Neuronal stem cell (in vitro differentiated cells): Measurements from ENCODE around the gene CKAP5.

Experiments
- DNase-seq: peaks from one replicate; pipeline ENCODE4 v3.0.0-alpha.2; 2013; ENCODE audit warnings: low spot score
- H2AFZ ChIP-seq: one replicate; pipeline ENCODE4 v1.6.1; 2013; ENCODE audit warnings: mild to moderate bottlenecking, low read length, inconsistent platforms
- H2AK5ac ChIP-seq: 2 replicates; pipeline ENCODE4 v1.6.1; 2013; ENCODE audit warnings: low read depth, mild to moderate bottlenecking, inconsistent platforms, low read length, moderate library complexity, mixed read lengths
- H2BK120ac ChIP-seq: 2 replicates; pipeline ENCODE4 v1.6.1; 2013; ENCODE audit warnings: low read depth, mild to moderate bottlenecking, inconsistent platforms, low read length, moderate library complexity, mixed read lengths
- H2BK12ac ChIP-seq: one replicate; pipeline ENCODE4 v1.6.1; 2013; ENCODE audit warnings: low read length, inconsistent platforms
- H2BK15ac ChIP-seq: 2 replicates; pipeline ENCODE4 v1.6.1; 2013; ENCODE audit warnings: mild to moderate bottlenecking, low read length, inconsistent platforms, mixed read lengths
- H2BK5ac ChIP-seq: one replicate; pipeline ENCODE4 v1.6.1; 2013; ENCODE audit warnings: inconsistent platforms, mild to moderate bottlenecking, low read length, moderate library complexity
- H3K14ac ChIP-seq: one replicate; pipeline ENCODE4 v1.6.1; 2013; ENCODE audit warnings: low read length, inconsistent platforms
- H3K18ac ChIP-seq: 2 replicates; pipeline ENCODE4 v1.6.1; 2013; ENCODE audit warnings: low read length, inconsistent platforms
- H3K23ac ChIP-seq: 2 replicates; pipeline ENCODE4 v1.6.1; 2013; ENCODE audit warnings: low read depth, mild to moderate bottlenecking, mixed read lengths, low read length, inconsistent platforms; ENCODE audit not compliant: poor library complexity
- H3K27ac ChIP-seq: replicated peaks from 3 replicates; pipeline ENCODE4 v1.5.1; 2013; ENCODE audit warnings: low read length, inconsistent platforms
- H3K27me3 ChIP-seq, 3 experiments: 2 replicates each; pipeline ENCODE4 v1.6.1; 2013; ENCODE audit warnings: low read length in 3 of 3, mild to moderate bottlenecking in 2 of 3, inconsistent platforms in 1 of 3, low read depth in 1 of 3, mixed read lengths in 1 of 3, moderate library complexity in 1 of 3; ENCODE audit not compliant: control insufficient read depth in 3 of 3, insufficient read depth in 3 of 3
- H3K36me3 ChIP-seq, 2 donors: replicated peaks in 1 of 2; 2 replicates each; pipeline ENCODE4 v1.6.1; 2013; ENCODE audit warnings: low read length in 2 of 2; ENCODE audit not compliant: control insufficient read depth in 2 of 2, insufficient read depth in 2 of 2
- H3K4ac ChIP-seq: 2 replicates; pipeline ENCODE4 v1.6.1; 2013; ENCODE audit warnings: inconsistent platforms, mild to moderate bottlenecking, low read length, moderate library complexity
- H3K4me1 ChIP-seq, 2 donors: 1 replicate in 1 of 2; 2 replicates in 1 of 2; pipeline ENCODE4 v1.6.1; 2013; ENCODE audit warnings: low read length in 2 of 2, low read depth in 1 of 2; ENCODE audit not compliant: control insufficient read depth in 2 of 2, insufficient read depth in 1 of 2
- H3K4me2 ChIP-seq: one replicate; pipeline ENCODE4 v1.6.1; 2013; ENCODE audit warnings: mild to moderate bottlenecking, low read length, inconsistent platforms; ENCODE audit not compliant: insufficient read depth, poor library complexity, severe bottlenecking
- H3K4me3 ChIP-seq, 2 donors: 2 replicates each; pipeline ENCODE4 v1.5.1; 2013; ENCODE audit warnings: low read length in 2 of 2, mild to moderate bottlenecking in 2 of 2, inconsistent platforms in 1 of 2, moderate library complexity in 1 of 2
- H3K79me1 ChIP-seq: one replicate; pipeline ENCODE4 v1.6.1; 2013; ENCODE audit warnings: low read depth, mild to moderate bottlenecking, inconsistent platforms, low read length, moderate library complexity
- H3K9ac ChIP-seq: one replicate; pipeline ENCODE4 v1.6.1; 2013; ENCODE audit warnings: mild to moderate bottlenecking, low read depth, low read length, inconsistent platforms; ENCODE audit not compliant: poor library complexity
- H3K9me3 ChIP-seq, 2 donors: replicated peaks in 1 of 2; 2 replicates each; pipeline versions ENCODE3 to v1.6.1; 2013; ENCODE audit warnings: low read length in 2 of 2, mild to moderate bottlenecking in 2 of 2, inconsistent platforms in 1 of 2, low read depth in 1 of 2, mixed read lengths in 1 of 2, moderate library complexity in 1 of 2; ENCODE audit not compliant: control insufficient read depth in 2 of 2, insufficient read depth in 1 of 2
- H4K8ac ChIP-seq: one replicate; pipeline ENCODE4 v1.6.1; 2013; ENCODE audit warnings: low read depth, mild to moderate bottlenecking, inconsistent platforms, low read length, moderate library complexity
- H4K91ac ChIP-seq: one replicate; pipeline ENCODE4 v1.6.1; 2013; ENCODE audit warnings: low read length, low read depth, mild to moderate bottlenecking, inconsistent platforms; ENCODE audit not compliant: poor library complexity
- WGBS, 2 donors: extraction: QIAGEN DNeasy Blood & Tissue Kit; methylation state at CpG; one replicate each; pipeline ENCODE4 v1.1.7; 2013; ENCODE audit warnings: missing lambda C conversion rate in 2 of 2, mixed read lengths in 1 of 2; ENCODE audit not compliant: insufficient read length in 2 of 2, insufficient replicate concordance in 1 of 2; ENCODE audit errors: extremely low coverage in 2 of 2; 5-methylcytosine and 5-hydroxymethylcytosine counted together

The CKAP5 gene

GRCh38 chr11:46698597-46698996, 147.5 kb downstream of the CKAP5 start:
- Histone ChIP-seq H3K4me1 (peaks cover 3 to 4% of the 10 kb centered on the region in 2 donors), H3K27me3 (no peaks in the 10 kb centered on the region), H3K27ac (no peak overlapping the region)

GRCh38 chr11:46697723-46698122, 148.4 kb downstream of the CKAP5 start:
- Histone ChIP-seq H2AK5ac (no peak overlapping the region), H3K9ac (no peak overlapping the region), H2AFZ (no peak overlapping the region), H2BK15ac (no peak overlapping the region), H4K8ac (no peak overlapping the region), H3K27me3 (no peaks in the 10 kb centered on the region), H3K9me3 (no peaks in the 10 kb centered on the region), H3K4me1 (peaks cover 3 to 4% of the 10 kb centered on the region in 2 donors), H3K4me3 (no peak overlapping the region), H3K36me3 (peaks cover 18 to 35% of the 10 kb centered on the region in 2 donors), H2BK12ac (no peak overlapping the region), H2BK120ac (no peak overlapping the region), H3K27ac (no peak overlapping the region), H4K91ac (no peak overlapping the region), H2BK5ac (peak overlapping the region; percentile 57), H3K18ac (no peak overlapping the region), H3K4ac (no peak overlapping the region), H3K79me1 (peaks cover 9% of the 10 kb centered on the region), H3K4me2 (no peak overlapping the region), H3K23ac (no peak overlapping the region), H3K14ac (no peak overlapping the region)
- DNase-seq = no peak
- no CpG with 5 or more reads among the region's 2 CpGs for WGBS, 2 donors

More at GRCh38 chr11:46698597-46698996, 147.5 kb downstream of the CKAP5 start:
- no peak for DNase-seq
- H4K91ac ChIP-seq = no peak overlapping the region
- H2BK120ac ChIP-seq = no peak overlapping the region
- H2BK5ac ChIP-seq = no peak overlapping the region
- H3K9ac ChIP-seq = no peak overlapping the region
- H3K4ac ChIP-seq = no peak overlapping the region
- no peak overlapping the region for H3K14ac ChIP-seq
- H2BK15ac ChIP-seq = no peak overlapping the region
- H4K8ac ChIP-seq = no peak overlapping the region
- no peak overlapping the region for H3K23ac ChIP-seq
- H3K36me3 ChIP-seq = peaks cover 22 to 38% of the 10 kb centered on the region in 2 donors
- no peak overlapping the region for H3K18ac ChIP-seq
- no peak overlapping the region for H2AFZ ChIP-seq
- no CpG with 5 or more reads among the region's 1 CpG for WGBS, 2 donors
- no peak overlapping the region for H3K4me2 ChIP-seq
- H3K79me1 ChIP-seq = peaks cover 9% of the 10 kb centered on the region
- no peak overlapping the region for H3K4me3 ChIP-seq
- H2BK12ac ChIP-seq = no peak overlapping the region
- no peaks in the 10 kb centered on the region for H3K9me3 ChIP-seq
- no peak overlapping the region for H2AK5ac ChIP-seq

- no CpG with 5 or more reads among the region's 3 CpGs for WGBS, 2 donors
These were observed 148.8 kb downstream of the CKAP5 start for GRCh38 chr11:46697303-46697702.

GRCh38 chr11:46696212-46696558, 149.9 kb downstream of the CKAP5 start:
- WGBS, 2 donors = no CpG with 5 or more reads among the region's 11 CpGs
- no peaks in the 10 kb centered on the region for H3K27me3 ChIP-seq
- no peak for DNase-seq
- H3K9ac ChIP-seq = no peak overlapping the region
- no peak overlapping the region for H3K4me3 ChIP-seq
- H2BK5ac ChIP-seq = no peak overlapping the region
- H3K14ac ChIP-seq = no peak overlapping the region
- no peak overlapping the region for H2AFZ ChIP-seq
- H4K8ac ChIP-seq = no peak overlapping the region
- no peak overlapping the region for H3K18ac ChIP-seq
- no peak overlapping the region for H3K4ac ChIP-seq
- no peaks in the 10 kb centered on the region for H3K4me1 ChIP-seq
- no peak overlapping the region for H2BK15ac ChIP-seq
- H2BK120ac ChIP-seq = no peak overlapping the region
- H3K36me3 ChIP-seq = peaks cover 16 to 38% of the 10 kb centered on the region in 2 donors
- peaks cover 7% of the 10 kb centered on the region for H3K79me1 ChIP-seq
- H3K4me2 ChIP-seq = no peak overlapping the region
- H2AK5ac ChIP-seq = no peak overlapping the region
- peak overlapping the region; percentile 80 for H3K23ac ChIP-seq
- no peak overlapping the region for H4K91ac ChIP-seq
- no peak overlapping the region for H2BK12ac ChIP-seq
- H3K9me3 ChIP-seq = no peaks in the 10 kb centered on the region
- H3K27ac ChIP-seq = no peak overlapping the region

More at GRCh38 chr11:46697303-46697702, 148.8 kb downstream of the CKAP5 start:
- Histone ChIP-seq H3K14ac (no peak overlapping the region), H3K36me3 (peaks cover 16 to 33% of the 10 kb centered on the region in 2 donors), H2AK5ac (no peak overlapping the region), H3K23ac (no peak overlapping the region), H3K4ac (no peak overlapping the region), H4K91ac (no peak overlapping the region), H3K4me2 (no peak overlapping the region), H2BK15ac (no peak overlapping the region), H3K9ac (peak overlapping the region; percentile 16), H3K27me3 (no peaks in the 10 kb centered on the region), H3K9me3 (no peaks in the 10 kb centered on the region), H2BK5ac (peak overlapping the region; percentile 57), H2BK12ac (no peak overlapping the region), H3K27ac (no peak overlapping the region), H3K4me3 (no peak overlapping the region), H2BK120ac (no peak overlapping the region), H3K4me1 (peaks cover 3 to 4% of the 10 kb centered on the region in 2 donors), H2AFZ (no peak overlapping the region), H4K8ac (no peak overlapping the region), H3K79me1 (peaks cover 9% of the 10 kb centered on the region), H3K18ac (no peak overlapping the region)
- no peak for DNase-seq
